Measurements from ENCODE around the gene IZUMO4.
"Not testable (repeated sequence)": the region's sequence is repeated elsewhere in the genome, so short reads cannot be mapped to it uniquely, and the experiment has no call there.

Gene IZUMO4

DNA sequence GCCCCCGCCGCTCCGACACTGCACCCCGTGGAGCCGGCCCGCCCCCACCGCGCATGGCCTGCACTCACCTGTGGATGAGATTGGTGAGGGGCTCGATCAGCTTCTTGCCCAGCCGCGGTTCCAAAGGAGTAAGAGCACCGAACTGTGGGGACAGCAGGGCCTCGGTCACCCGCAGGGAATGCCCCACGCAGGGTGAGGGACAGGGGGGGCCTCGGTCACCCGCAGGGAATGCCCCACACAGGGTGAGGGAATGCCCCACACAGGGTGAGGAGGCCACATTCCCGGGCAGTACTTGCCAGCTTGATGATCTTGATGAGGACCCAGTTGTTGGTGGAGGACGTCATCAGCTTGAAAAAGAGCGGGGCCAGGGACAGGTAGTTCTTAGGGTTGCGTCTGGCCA, 32.3 kb downstream of the IZUMO4 start:
- DNase-seq, result no peak

DNA sequence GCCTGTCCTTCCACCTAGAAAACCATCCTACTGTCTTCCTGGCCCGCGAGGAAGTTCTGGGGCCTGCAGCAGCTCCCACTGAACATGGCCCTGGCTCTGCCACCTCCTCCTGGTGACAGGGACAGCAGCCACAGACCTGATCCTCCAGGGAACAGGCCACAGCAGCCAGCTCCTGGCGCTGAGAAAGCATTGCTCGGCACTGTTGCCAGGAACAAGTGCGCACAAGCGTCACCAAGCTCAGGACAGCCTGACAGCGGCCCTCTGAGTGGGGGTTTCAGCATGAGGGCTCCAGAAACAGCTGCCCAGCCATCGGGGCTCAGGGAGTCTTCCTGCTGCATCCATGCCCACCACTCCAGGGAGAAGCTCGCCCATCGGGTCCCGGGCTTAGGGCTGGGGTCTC, 32.8 kb downstream of the IZUMO4 start:
- no peak for DNase-seq

GRCh38 chr19:2129892-2130770, 33.4 kb downstream of the IZUMO4 start:
- no peak for DNase-seq

- not testable (repeated sequence) for DNase-seq
Measured at GRCh38 chr19:2131012-2131975, 34.6 kb downstream of the IZUMO4 start.

- no peak for DNase-seq
Measured at GRCh38 chr19:2132191-2132590, 35.5 kb downstream of the IZUMO4 start.

GRCh38 chr19:2132731-2133490, 36.2 kb downstream of the IZUMO4 start:
- DNase-seq, result no peak

DNA sequence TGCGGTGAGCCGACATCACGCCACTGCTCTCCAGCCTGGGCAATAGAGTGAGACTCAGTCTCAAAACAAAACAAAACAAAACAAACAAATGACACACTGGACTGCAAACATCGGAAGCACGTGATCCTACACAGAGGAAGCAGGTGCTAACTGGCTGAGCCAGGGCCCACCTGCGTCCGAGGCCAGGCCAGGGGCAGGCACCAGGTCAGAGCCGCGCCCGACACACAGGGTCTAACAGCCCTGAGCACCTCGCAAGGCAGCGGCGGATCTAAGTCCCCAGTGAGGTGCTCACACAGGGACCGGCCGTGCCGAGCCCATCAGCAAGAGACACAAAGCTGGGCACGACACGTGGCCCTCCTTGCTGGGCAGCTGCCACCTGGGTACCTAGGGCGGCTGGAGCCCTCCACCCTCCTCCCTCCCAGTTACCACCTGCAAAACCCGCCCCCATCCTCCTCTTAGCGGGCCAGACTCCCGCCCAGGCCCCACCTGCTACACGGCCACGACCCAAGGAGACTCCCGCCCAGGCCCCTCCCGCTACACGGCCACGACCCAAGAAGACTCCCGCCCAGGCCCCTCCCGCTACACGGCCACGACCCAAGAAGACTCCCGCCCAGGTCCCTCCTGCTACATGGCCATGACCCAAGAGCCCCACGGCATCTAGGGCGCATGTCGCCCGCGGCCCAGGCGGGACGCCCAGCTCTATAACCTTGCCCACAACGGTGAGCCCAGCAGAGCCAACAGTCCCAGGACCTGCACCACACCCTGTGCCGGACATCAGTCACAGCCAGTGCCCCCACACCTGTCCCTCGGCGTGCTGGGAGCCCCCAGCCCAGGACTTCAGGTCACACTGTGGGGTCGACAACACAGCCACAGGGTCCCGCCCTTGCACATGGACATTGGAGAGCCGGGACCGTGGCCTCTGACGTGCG, 39.0 kb downstream of the IZUMO4 start:
- DNase-seq, result no peak

- no peak for DNase-seq
Measured at GRCh38 chr19:2136796-2137195, 40.1 kb downstream of the IZUMO4 start.

DNA sequence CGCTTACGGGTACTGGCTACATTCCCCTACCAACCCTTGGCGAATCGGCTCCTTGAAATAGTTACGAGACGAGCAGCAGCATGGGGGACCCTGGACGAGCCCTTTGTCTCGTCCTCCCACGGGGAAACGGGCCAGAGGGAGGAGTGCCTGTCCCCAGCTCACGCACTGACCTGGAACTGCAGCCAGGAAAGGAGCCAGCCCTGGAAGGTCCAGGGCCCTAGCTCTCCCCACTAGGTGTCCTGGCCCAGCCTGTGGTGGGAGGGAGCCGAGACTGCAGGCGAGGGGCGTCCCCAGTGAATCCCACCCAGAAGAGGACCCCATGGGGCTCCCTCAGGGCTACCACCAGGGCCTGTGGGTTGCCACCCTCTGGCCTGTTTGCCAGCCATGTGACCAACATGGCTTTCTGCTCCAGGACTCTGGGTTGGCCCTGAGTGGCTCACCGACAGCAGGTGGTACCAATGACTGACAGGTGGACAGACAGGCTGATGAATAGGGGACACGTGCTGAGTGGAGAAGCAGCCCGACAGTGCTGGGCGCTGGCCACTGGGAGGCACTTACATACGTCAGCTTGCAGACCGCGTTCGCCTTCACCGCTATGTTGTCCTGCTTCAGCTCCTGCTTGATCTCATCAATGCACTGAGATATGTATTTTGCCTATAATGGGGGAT, 41.5 kb downstream of the IZUMO4 start:
- no peak for DNase-seq

DNA sequence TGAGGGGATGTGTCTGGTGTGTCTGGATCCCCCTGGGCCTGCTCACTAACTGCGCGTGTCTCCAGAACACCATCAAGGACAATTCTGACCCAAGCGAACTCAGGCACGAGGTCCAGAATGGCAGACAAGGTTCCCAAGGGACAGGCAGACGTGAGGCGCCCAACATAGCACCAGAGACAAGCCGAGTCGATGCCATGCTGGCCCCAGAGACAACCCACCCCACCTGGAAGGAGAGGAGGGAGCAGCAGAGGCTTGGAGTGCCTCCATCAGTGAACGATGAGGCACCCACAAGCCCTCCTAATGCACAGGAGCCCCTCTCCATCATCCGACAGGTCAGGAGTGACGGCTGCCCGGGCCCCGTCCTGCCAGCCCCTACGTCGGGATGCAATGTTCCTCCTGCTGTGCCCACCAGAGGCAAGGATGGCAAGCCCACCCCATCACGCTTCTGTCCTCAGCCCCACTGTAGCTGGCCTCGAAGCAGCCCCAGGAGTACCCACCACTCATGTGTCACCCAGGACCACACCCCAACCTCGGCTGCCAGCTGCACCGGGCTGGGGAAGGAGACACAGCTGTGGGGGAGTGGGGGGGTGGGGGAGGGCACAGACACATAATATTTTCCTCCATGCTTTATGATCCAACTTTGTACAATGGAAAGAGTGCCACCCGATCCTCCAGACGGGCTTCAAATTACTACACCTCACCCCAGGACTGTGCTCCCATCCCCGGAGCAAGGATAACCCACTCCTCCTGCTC, 42.8 kb downstream of the IZUMO4 start:
- no peak for DNase-seq

GRCh38 chr19:2140138-2140569, 43.4 kb downstream of the IZUMO4 start:
- DNase-seq, result no peak

GRCh38 chr19:2142173-2142829, 45.6 kb downstream of the IZUMO4 start:
- no peak for DNase-seq

- no peak for DNase-seq
Measured at GRCh38 chr19:2144190-2144589, 47.5 kb downstream of the IZUMO4 start.

- no peak for DNase-seq
Measured at GRCh38 chr19:2145831-2146241, 49.1 kb downstream of the IZUMO4 start.

DNA sequence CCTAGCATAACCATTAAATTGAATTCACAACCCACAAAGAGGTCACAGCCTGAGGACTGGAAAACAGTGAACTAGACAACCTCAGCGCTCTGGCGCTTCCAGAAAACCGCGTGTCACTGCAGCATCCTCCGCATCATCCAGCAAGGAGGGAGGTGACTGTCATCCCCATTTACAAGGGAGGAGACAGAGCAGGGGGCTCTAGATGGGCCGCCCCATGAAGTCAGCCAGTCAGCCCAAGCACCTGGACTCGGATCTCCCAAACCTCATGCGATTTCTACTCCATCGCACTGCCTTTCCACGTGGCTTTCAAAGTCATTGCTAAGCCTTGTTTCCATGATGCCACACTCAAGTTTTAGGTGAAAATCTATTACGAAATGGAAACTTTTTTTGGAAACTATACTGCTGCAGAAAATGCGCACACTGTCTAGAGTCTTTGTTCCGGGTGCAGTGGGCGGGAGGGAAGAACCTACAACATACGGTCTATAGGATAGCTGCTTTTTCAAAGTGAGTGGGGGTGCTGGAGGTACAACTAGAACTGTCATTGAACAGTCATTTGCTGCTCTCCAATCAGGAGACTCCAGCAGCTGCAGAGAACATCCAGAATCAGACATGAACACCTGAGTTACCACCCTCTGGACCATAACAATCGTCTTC, 51.9 kb downstream of the IZUMO4 start:
- no peak for DNase-seq

Measured in OCI-M1 (cell line).